GM12891 (cell line): Measurements from ENCODE around the gene ZGRF1.

Source experiments
- POLR2A ChIP-seq: IDR thresholded peaks from 2 replicates; pipeline ENCODE4 v1.6.1; 2011; ENCODE audit warnings: low read depth, low read length, control low read depth
- POLR2AphosphoS5 ChIP-seq: IDR thresholded peaks from 2 replicates; pipeline ENCODE4 v1.6.1; 2011; ENCODE audit warnings: low read depth, low read length, control low read depth
- POU2F2 ChIP-seq: IDR thresholded peaks from 2 replicates; pipeline ENCODE4 v1.6.1; 2011; ENCODE audit warnings: low read depth, mild to moderate bottlenecking, control low read depth, low read length, moderate library complexity
- SPI1 ChIP-seq: IDR thresholded peaks from 2 replicates; pipeline ENCODE4 v1.6.1; 2011; ENCODE audit warnings: low read depth, low read length, control low read depth
- TAF1 ChIP-seq: IDR thresholded peaks from 2 replicates; pipeline ENCODE4 v1.6.1; 2011; ENCODE audit warnings: low read depth, low read length, control low read depth

DNA sequence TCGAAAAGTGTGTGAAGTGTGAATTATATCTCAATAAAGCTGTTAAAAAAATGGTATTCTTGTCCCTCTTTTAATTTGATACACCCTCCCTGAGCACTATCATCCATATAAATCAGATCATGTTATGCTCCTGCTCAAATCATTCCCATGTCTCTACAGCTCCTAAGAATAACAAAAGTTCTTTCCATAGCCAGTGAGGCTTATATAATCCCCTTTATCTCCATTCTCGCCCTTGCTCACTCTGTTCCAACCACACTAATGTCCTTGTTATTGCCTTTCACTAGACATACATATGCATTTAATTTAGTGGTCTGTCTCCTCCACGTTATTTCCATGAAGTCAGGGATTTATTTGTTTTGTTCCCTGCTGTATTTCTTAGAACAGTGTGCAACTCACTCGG, 10.5 kb downstream of the ZGRF1 start:
- TF ChIP-seq POLR2A (no peak), POLR2AphosphoS5 (no peak), TAF1 (no peak), SPI1 (no peak), POU2F2 (no peak)
